Liver (tissue), 9 donors: ENCODE measurements around the gene SPI1. TPM values are rescaled to one million over a fixed set of nuclear protein-coding genes. Genes with fewer than 3 reads are reported as not detected.

Experiments used
- DNase-seq: peaks from one replicate; pipeline ENCODE4 v3.0.0-alpha.2; 2017; ENCODE audit warnings: low spot score
- H3K27ac ChIP-seq, 2 donors: one replicate each; pipeline ENCODE4 v1.7.0; 2013; ENCODE audit warnings: inconsistent platforms in 2 of 2, low read length in 2 of 2, control low read depth in 1 of 2, low read depth in 1 of 2, mild to moderate bottlenecking in 1 of 2
- H3K27me3 ChIP-seq, 4 donors: one replicate each; pipeline versions ENCODE4 v1.6.1 to v1.7.0; 2013; ENCODE audit warnings: low read length in 3 of 4, inconsistent platforms in 1 of 4, mild to moderate bottlenecking in 1 of 4, moderate library complexity in 1 of 4; ENCODE audit not compliant: control insufficient read depth in 4 of 4, insufficient read depth in 4 of 4
- H3K36me3 ChIP-seq, 4 donors: one replicate each; pipeline versions ENCODE4 v1.6.1 to v1.7.0; 2013; ENCODE audit warnings: low read length in 3 of 4, mild to moderate bottlenecking in 3 of 4, low read depth in 1 of 4, moderate library complexity in 1 of 4; ENCODE audit not compliant: control insufficient read depth in 4 of 4, insufficient read depth in 3 of 4
- H3K4me1 ChIP-seq, 4 donors: one replicate each; pipeline versions ENCODE4 v1.6.1 to v1.7.0; 2013; ENCODE audit warnings: low read length in 3 of 4, mild to moderate bottlenecking in 3 of 4, moderate library complexity in 1 of 4; ENCODE audit not compliant: control insufficient read depth in 4 of 4, insufficient read depth in 4 of 4
- H3K4me3 ChIP-seq, 3 donors: one replicate each; pipeline versions ENCODE4 v1.6.1 to v1.7.0; 2013; ENCODE audit warnings: low read length in 3 of 3, control low read depth in 1 of 3, low read depth in 1 of 3, mild to moderate bottlenecking in 1 of 3
- H3K9ac ChIP-seq, 2 donors: one replicate each; pipeline ENCODE4 v1.7.0; 2013; ENCODE audit warnings: low read length in 2 of 2, mild to moderate bottlenecking in 2 of 2, moderate library complexity in 2 of 2, control low read depth in 1 of 2, low read depth in 1 of 2
- H3K9me3 ChIP-seq, 4 donors: one replicate each; pipeline versions ENCODE4 v1.6.1 to v1.7.0; 2013; ENCODE audit warnings: low read length in 3 of 4; ENCODE audit not compliant: control insufficient read depth in 4 of 4
- CTCF ChIP-seq: fragments of 150-350 bp; IDR thresholded peaks from 2 replicates; pipeline ENCODE4 v1.5.1; 2017; ENCODE audit warnings: improper control_type of control experiment, low read depth, low read length; ENCODE audit not compliant: missing input control
- EGR1 ChIP-seq, 2 donors: IDR thresholded peaks; 2 replicates each; pipeline ENCODE4 v1.6.1; 2016 to 2018; ENCODE audit warnings: antibody characterized with exemption in 2 of 2, low read depth in 2 of 2
- NR2F2 ChIP-seq: IDR thresholded peaks from 2 replicates; pipeline ENCODE4 v1.6.1; 2016; ENCODE audit warnings: antibody characterized with exemption
- RAD21 ChIP-seq, 2 donors: IDR thresholded peaks; 2 replicates each; pipeline ENCODE4 v1.6.1; 2016; ENCODE audit warnings: antibody characterized with exemption in 2 of 2, mild to moderate bottlenecking in 2 of 2
- RXRA ChIP-seq, 2 donors: IDR thresholded peaks; 2 replicates each; pipeline ENCODE4 v1.6.1; 2017 to 2018; ENCODE audit warnings: antibody characterized with exemption in 2 of 2, mild to moderate bottlenecking in 1 of 2
- TAF1 ChIP-seq: conservative IDR thresholded peaks from 2 replicates; pipeline ENCODE4 v1.6.1; 2016; ENCODE audit warnings: antibody characterized with exemption, mild to moderate bottlenecking
- YY1 ChIP-seq: IDR thresholded peaks from 2 replicates; pipeline ENCODE4 v1.6.1; 2016; ENCODE audit warnings: antibody characterized with exemption, mild to moderate bottlenecking
- ZBTB33 ChIP-seq: IDR thresholded peaks from 2 replicates; pipeline ENCODE4 v1.6.1; 2016; ENCODE audit warnings: antibody characterized with exemption
- WGBS: extraction: QIAGEN DNeasy Blood & Tissue Kit; methylation state at CpG from one replicate; pipeline ENCODE4 v1.1.7; 2013; 5-methylcytosine and 5-hydroxymethylcytosine counted together
- polyA plus RNA-seq, 2 donors: library from polyadenylated mRNA; stranded (reverse) in 1 of 2; unstranded in 1 of 2; fragments of 200-250 nt in 1 of 2; fragments of >200 nt in 1 of 2; fragmentation: Nextera tagmentation in 1 of 2; extraction: Ambion mirVana in 1 of 2; gene quantifications; one replicate each; pipeline versions ENCODE4 v1.2.1 to v1.2.3, GENCODE V29; 2013 to 2015
- total RNA-seq, 2 donors: library from RNA; depleted of rRNA; stranded (reverse); fragments of >200 nt; gene quantifications; one replicate each; pipeline ENCODE4 v1.2.3, GENCODE V29; 2014
- donor health status: healthy.
- donor health status: healthy.
- donor health status: healthy.
- donor health status: healthy.
- donor health status: healthy.

Gene SPI1
- total and polyA plus RNA-seq, 4 donors: 2.3 to 14.4 (median 13.3) TPM

GRCh38 chr11:47350315-47350714, 28.0 kb downstream of the SPI1 start:
- H3K36me3 ChIP-seq: no peaks in the 10 kb centered on the region
- no peak for DNase-seq
- H3K27ac ChIP-seq: no peak overlapping the region
- H3K9me3 ChIP-seq: no peaks in the 10 kb centered on the region
- no peak overlapping the region for H3K9ac ChIP-seq
- TF ChIP-seq CTCF: no peak
- no peak for TF ChIP-seq TAF1
- TF ChIP-seq RXRA (IDR thresholded peaks at IDR 0.05): no peak
- no peaks in the 10 kb centered on the region for H3K27me3 ChIP-seq
- peaks cover 0 to 2% (median 0%) of the 10 kb centered on the region in 4 donors for H3K4me1 ChIP-seq
- H3K4me3 ChIP-seq: no peak overlapping the region
- WGBS: 88% methylated on average over 9 of the region's 9 CpGs

GRCh38 chr11:47349521-47350095, 28.7 kb downstream of the SPI1 start:
- 91% methylated on average over 23 of the region's 23 CpGs for WGBS
- H3K9ac ChIP-seq: no peak overlapping the region
- no peaks in the 10 kb centered on the region for H3K4me1 ChIP-seq
- TF ChIP-seq YY1 (no peak), EGR1 (IDR thresholded peaks at IDR 0.05; ENCODE audit: low read depth in 2 of 2) (no peak), NR2F2 (no peak), RXRA (IDR thresholded peaks at IDR 0.05) (no peak), ZBTB33 (no peak)
- H3K27me3 ChIP-seq: no peaks in the 10 kb centered on the region
- H3K27ac ChIP-seq: no peak overlapping the region
- no peak for DNase-seq
- no peaks in the 10 kb centered on the region for H3K9me3 ChIP-seq
- H3K36me3 ChIP-seq: no peaks in the 10 kb centered on the region
- H3K4me3 ChIP-seq: no peak overlapping the region

GRCh38 chr11:47348859-47349258, 29.5 kb downstream of the SPI1 start:
- no peaks in the 10 kb centered on the region for H3K9me3 ChIP-seq
- DNase-seq: no peak
- peak in 1 of 2 donors; percentile 60 for TF ChIP-seq RAD21 (IDR thresholded peaks at IDR 0.05)
- no peak for TF ChIP-seq ZBTB33
- H3K4me3 ChIP-seq: no peak overlapping the region
- 75% methylated on average over 8 of the region's 8 CpGs for WGBS
- H3K27ac ChIP-seq: no peak overlapping the region
- no peak overlapping the region for H3K9ac ChIP-seq
- no peaks in the 10 kb centered on the region for H3K36me3 ChIP-seq
- H3K27me3 ChIP-seq: no peaks in the 10 kb centered on the region
- no peaks in the 10 kb centered on the region for H3K4me1 ChIP-seq
